Measurements from ENCODE around the gene MIEN1. TPM values are rescaled to one million over a fixed set of nuclear protein-coding genes. Genes with fewer than 3 reads are reported as not detected.
"Not testable (repeated sequence)": the region's sequence is repeated elsewhere in the genome, so short reads cannot be mapped to it uniquely, and the experiment has no call there.

MIEN1 gene
- total RNA-seq, 1 donor from 2014 or later: 33.3 TPM

- peaks cover 9% of the 10 kb centered on the region for H3K4me1 Mint-ChIP-seq (ENCODE audit: low read depth)
- H3K4me3 Mint-ChIP-seq: no peak overlapping the region
- H3K9me3 Mint-ChIP-seq: no peaks in the 10 kb centered on the region
- H3K27ac Mint-ChIP-seq: no peak overlapping the region
- intact Hi-C loops (cut with micrococcal nuclease): no loop called here
- H3K36me3 Mint-ChIP-seq (ENCODE audit: low read depth): peaks cover 2% of the 10 kb centered on the region
- H3K27me3 Mint-ChIP-seq (ENCODE audit: insufficient read depth): peaks cover 45% of the 10 kb centered on the region
- DNase-seq (ENCODE audit: low spot score): no peak
These were observed 28.4 kb downstream of the MIEN1 start for GRCh38 chr17:39701784-39702422.

DNA sequence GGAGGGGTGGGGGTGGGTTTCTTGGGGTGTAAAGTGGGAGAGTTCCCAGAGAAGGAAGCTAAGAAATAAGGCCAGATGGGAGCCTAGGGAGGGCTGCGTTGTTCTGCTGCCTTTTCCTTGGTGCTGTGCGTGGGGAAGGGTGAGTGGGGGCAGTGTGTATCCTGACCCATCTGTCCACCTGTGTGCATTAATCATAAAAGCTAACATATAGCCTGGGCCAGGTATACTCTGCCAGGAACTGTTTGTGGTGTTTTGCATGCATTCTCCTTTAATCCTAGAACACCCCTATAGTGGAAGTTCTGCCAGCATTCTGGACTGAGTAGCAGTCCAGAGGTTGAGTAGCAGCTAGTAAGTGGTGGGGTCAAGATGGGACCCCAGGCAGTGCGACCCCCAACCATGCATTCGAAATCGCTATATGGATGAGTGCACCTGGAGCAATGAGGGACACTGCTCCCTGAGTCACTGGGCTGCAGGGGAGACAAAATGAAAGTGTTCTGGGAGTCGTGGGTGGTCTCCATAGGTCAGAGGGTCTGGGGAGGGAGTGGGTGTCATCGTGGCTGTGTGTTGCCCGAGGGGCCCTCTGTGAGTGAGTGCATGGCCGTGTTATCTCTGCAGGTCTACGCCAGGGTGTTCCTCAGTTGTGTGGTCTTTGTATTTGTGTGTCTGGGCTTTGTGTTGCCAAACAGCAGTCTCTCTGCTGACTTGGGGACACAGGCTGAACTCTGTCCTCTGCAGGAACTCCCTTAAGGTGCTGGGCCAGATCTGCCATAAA lies 29.1 kb downstream of the MIEN1 start:
- H3K9me3 Mint-ChIP-seq: no peaks in the 10 kb centered on the region
- H3K27me3 Mint-ChIP-seq (ENCODE audit: insufficient read depth): peaks cover 45% of the 10 kb centered on the region
- no peak overlapping the region for H3K27ac Mint-ChIP-seq
- peaks cover 7% of the 10 kb centered on the region for H3K4me1 Mint-ChIP-seq (ENCODE audit: low read depth)
- H3K4me3 Mint-ChIP-seq: no peak overlapping the region
- DNase-seq (ENCODE audit: low spot score): no peak
- intact Hi-C loops (cut with micrococcal nuclease): no loop called here
- peaks cover 2% of the 10 kb centered on the region for H3K36me3 Mint-ChIP-seq (ENCODE audit: low read depth)

DNA sequence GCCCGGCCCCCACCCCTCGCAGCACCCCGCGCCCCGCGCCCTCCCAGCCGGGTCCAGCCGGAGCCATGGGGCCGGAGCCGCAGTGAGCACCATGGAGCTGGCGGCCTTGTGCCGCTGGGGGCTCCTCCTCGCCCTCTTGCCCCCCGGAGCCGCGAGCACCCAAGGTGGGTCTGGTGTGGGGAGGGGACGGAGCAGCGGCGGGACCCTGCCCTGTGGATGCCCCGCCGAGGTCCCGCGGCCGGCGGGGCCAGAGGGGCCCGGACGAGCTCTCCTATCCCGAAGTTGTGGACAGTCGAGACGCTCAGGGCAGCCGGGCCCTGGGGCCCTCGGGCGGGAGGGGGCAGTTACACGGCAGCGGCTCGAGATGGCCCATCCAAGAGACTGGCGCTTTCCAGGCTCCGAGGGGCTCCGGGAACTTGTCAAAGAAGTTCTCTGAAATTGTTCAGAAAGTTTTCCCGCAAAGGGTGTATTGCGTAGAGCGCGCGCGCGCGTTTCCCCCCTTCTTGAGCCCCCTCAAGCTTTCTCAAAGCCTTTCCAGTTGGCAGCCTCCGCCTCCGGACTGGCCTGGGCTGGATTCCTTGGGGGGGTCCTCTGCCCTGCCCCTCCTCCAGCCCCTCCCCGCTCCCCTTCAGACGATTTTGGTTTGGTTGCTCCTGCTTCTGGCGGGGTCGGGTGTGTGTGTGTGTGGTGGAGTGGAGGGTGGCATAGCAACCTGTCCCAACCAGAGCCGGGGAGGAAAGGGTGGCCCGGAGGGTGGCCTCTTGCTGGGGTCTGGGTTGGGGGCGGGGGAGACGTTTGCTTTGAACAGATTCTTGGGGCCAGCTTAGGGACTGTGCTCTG lies 30.0 kb downstream of the MIEN1 start:
- DNase-seq (ENCODE audit: low spot score): no peak

DNA sequence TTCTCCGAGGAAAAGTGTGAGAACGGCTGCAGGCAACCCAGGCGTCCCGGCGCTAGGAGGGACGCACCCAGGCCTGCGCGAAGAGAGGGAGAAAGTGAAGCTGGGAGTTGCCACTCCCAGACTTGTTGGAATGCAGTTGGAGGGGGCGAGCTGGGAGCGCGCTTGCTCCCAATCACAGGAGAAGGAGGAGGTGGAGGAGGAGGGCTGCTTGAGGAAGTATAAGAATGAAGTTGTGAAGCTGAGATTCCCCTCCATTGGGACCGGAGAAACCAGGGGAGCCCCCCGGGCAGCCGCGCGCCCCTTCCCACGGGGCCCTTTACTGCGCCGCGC lies 30.5 kb downstream of the MIEN1 start, which contains the start of gene ERBB2:
Gene ERBB2 (plus strand): TSS at position 247 of the 330 bp plus-strand sequence. CDS start 175 bp downstream, outside the sequence.
- Mint-ChIP-seq H3K4me1 (ENCODE audit: low read depth) (peaks cover 7% of the 10 kb centered on the region), H3K27ac (no peak within 1 kb of the TSS), H3K27me3 (ENCODE audit: insufficient read depth) (peaks cover 45% of the 10 kb centered on the region), H3K36me3 (ENCODE audit: low read depth) (peaks cover 2% of the 10 kb centered on the region), H3K9me3 (no peaks in the 10 kb centered on the region), H3K4me3 (no peak within 1 kb of the TSS)
- DNase-seq (ENCODE audit: low spot score): no peak
- intact Hi-C loops (cut with micrococcal nuclease): no loop called here

More for the DNA sequence above, 30.0 kb downstream of the MIEN1 start:
- Mint-ChIP-seq H3K9me3 (no peaks in the 10 kb centered on the region), H3K4me1 (ENCODE audit: low read depth) (peaks cover 7% of the 10 kb centered on the region), H3K4me3 (no peak overlapping the region), H3K27ac (no peak overlapping the region), H3K36me3 (ENCODE audit: low read depth) (peaks cover 2% of the 10 kb centered on the region), H3K27me3 (ENCODE audit: insufficient read depth) (peaks cover 45% of the 10 kb centered on the region)
- intact Hi-C loops (cut with micrococcal nuclease): no loop called here

DNA sequence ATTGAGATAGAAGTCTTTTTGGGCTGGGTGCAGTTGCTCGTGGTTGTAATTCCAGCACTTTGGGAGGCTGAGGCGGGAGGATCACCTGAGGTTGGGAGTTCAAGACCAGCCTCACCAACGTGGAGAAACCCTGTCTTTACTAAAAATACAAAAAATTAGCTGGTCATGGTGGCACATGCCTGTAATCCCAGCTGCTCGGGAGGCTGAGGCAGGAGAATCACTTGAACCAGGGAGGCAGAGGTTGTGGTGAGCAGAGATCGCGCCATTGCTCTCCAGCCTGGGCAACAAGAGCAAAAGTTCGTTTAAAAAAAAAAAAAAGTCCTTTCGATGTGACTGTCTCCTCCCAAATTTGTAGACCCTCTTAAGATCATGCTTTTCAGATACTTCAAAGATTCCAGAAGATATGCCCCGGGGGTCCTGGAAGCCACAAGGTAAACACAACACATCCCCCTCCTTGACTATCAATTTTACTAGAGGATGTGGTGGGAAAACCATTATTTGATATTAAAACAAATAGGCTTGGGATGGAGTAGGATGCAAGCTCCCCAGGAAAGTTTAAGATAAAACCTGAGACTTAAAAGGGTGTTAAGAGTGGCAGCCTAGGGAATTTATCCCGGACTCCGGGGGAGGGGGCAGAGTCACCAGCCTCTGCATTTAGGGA lies 31.0 kb downstream of the MIEN1 start:
- H3K4me3 Mint-ChIP-seq; H3K9me3 Mint-ChIP-seq; DNase-seq (ENCODE audit: low spot score); H3K36me3 Mint-ChIP-seq (ENCODE audit: low read depth); intact Hi-C loops (cut with micrococcal nuclease); H3K27ac Mint-ChIP-seq; H3K4me1 Mint-ChIP-seq (ENCODE audit: low read depth): not testable (repeated sequence)
- peaks cover 45% of the 10 kb centered on the region for H3K27me3 Mint-ChIP-seq (ENCODE audit: insufficient read depth)

DNA sequence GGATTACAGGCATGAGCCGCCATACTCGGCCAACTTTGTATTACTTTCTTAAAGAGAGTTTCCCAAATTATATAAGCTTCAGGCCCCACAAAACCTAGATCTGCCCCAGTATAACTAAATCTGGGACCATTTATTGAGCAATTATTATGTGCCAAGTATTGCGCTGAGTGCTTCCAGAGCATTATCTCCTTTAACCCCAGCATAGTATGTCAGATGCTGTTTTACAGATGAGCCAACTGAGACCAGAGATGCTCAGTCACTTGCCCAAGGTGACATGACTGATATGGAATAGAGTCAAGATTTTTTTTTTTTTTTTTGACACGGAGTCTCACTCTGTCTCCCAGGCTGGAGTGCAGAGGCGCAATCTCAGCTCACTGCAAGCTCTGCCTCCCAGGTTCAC lies 32.4 kb downstream of the MIEN1 start:
- intact Hi-C loops (cut with micrococcal nuclease): no loop called here
- Mint-ChIP-seq H3K4me3 (no peak overlapping the region), H3K4me1 (ENCODE audit: low read depth) (no peaks in the 10 kb centered on the region), H3K27ac (no peak overlapping the region), H3K9me3 (no peaks in the 10 kb centered on the region), H3K27me3 (ENCODE audit: insufficient read depth) (peaks cover 41% of the 10 kb centered on the region), H3K36me3 (ENCODE audit: low read depth) (no peaks in the 10 kb centered on the region)
- DNase-seq (ENCODE audit: low spot score): no peak

DNA sequence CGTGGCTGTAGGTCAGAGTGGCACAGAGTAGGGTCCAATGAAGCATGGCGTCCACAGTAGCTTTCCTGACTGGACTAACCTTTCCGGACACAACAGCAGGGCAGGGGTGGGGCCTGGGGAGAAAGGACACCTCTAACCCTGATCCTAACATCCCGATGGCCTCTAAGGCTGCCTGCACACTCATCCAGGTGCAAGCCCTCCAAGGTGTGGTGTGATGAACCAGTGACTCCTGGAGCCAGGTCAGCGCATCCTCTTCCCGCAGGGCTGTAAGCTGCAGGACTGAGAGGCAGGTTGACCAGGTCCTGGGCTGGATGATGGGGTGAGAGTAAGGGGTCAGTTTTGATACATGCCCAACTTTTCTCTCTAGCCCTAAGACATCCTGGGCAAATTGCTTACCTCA lies 33.6 kb downstream of the MIEN1 start:
- intact Hi-C loops (cut with micrococcal nuclease): no loop called here
- H3K27me3 Mint-ChIP-seq (ENCODE audit: insufficient read depth): peaks cover 31% of the 10 kb centered on the region
- H3K9me3 Mint-ChIP-seq: no peaks in the 10 kb centered on the region
- no peak for DNase-seq (ENCODE audit: low spot score)
- no peak overlapping the region for H3K27ac Mint-ChIP-seq
- no peaks in the 10 kb centered on the region for H3K36me3 Mint-ChIP-seq (ENCODE audit: low read depth)
- H3K4me3 Mint-ChIP-seq: no peak overlapping the region
- H3K4me1 Mint-ChIP-seq (ENCODE audit: low read depth): no peaks in the 10 kb centered on the region

DNA sequence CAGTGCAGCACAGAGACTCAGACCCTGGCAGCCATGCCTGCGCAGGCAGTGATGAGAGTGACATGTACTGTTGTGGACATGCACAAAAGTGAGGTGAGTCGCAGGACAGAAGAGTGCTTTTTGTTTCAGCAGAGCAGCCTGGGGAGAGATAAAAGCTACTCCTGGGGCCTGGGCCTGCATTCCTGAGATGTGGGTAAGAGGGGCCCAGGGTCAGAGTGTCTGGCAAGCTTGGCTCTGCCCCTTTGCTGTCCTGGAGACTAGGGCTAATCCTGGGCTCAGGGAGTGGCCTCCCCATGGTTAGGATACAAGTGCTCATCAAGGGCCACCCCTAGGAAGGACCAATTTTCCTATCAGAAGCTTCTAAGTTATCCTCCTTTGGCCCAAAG lies 35.2 kb downstream of the MIEN1 start:
- no peaks in the 10 kb centered on the region for H3K9me3 Mint-ChIP-seq
- no peak for DNase-seq (ENCODE audit: low spot score)
- H3K4me3 Mint-ChIP-seq: no peak overlapping the region

GRCh38 chr17:39694593-39694992 lies 35.7 kb downstream of the MIEN1 start:
- Mint-ChIP-seq H3K36me3 (ENCODE audit: low read depth) (no peaks in the 10 kb centered on the region), H3K27me3 (ENCODE audit: insufficient read depth) (peaks cover 15% of the 10 kb centered on the region), H3K4me1 (ENCODE audit: low read depth) (no peaks in the 10 kb centered on the region), H3K27ac (no peak overlapping the region), H3K9me3 (no peaks in the 10 kb centered on the region), H3K4me3 (no peak overlapping the region)
- intact Hi-C loops (cut with micrococcal nuclease): no loop called here
- no peak for DNase-seq (ENCODE audit: low spot score)

More for the DNA sequence above, 35.2 kb downstream of the MIEN1 start:
- intact Hi-C loops (cut with micrococcal nuclease): no loop called here
- no peaks in the 10 kb centered on the region for H3K4me1 Mint-ChIP-seq (ENCODE audit: low read depth)
- no peaks in the 10 kb centered on the region for H3K36me3 Mint-ChIP-seq (ENCODE audit: low read depth)
- H3K27me3 Mint-ChIP-seq (ENCODE audit: insufficient read depth): peaks cover 18% of the 10 kb centered on the region
- no peak overlapping the region for H3K27ac Mint-ChIP-seq

GRCh38 chr17:39688945-39689344 lies 41.4 kb downstream of the MIEN1 start:
- Mint-ChIP-seq H3K27me3 (ENCODE audit: insufficient read depth) (no peaks in the 10 kb centered on the region), H3K4me3 (peak overlapping the region; percentile 94), H3K27ac (no peak overlapping the region), H3K4me1 (ENCODE audit: low read depth) (peaks cover 22% of the 10 kb centered on the region), H3K9me3 (no peaks in the 10 kb centered on the region), H3K36me3 (ENCODE audit: low read depth) (peaks cover 13% of the 10 kb centered on the region)
- intact Hi-C loops (cut with micrococcal nuclease): loop anchor here (1.0 to 5.0 kb wide), 6 partner anchors 10 to 292 kb away; partner anchors contain the start of genes CDK12, IKZF3, MIEN1 and PSMD3
- no peak for DNase-seq (ENCODE audit: low spot score)

DNA sequence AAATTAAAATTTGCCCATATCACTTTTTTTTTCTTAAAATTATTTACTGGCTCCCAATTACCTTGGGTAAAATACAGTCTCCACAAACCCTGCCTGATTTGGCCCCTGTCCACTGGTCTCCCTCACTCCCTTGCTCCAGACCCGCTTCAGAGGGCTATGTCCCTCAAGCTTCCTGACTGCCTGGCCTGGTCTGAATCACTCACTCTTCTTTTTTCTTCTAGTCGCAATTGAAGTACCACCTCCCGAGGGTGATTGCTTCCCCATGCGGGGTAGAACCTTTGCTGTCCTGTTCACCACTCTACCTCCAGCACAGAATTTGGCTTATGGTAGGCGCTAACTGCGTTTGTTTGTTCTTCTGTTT lies 41.9 kb downstream of the MIEN1 start:
- peaks cover 22% of the 10 kb centered on the region for H3K4me1 Mint-ChIP-seq (ENCODE audit: low read depth)
- peak overlapping the region; percentile 94 for H3K4me3 Mint-ChIP-seq
- DNase-seq (ENCODE audit: low spot score): no peak
- peaks cover 13% of the 10 kb centered on the region for H3K36me3 Mint-ChIP-seq (ENCODE audit: low read depth)
- peak overlapping the region; percentile 69 for H3K27ac Mint-ChIP-seq
- H3K9me3 Mint-ChIP-seq: no peaks in the 10 kb centered on the region
- intact Hi-C loops (cut with micrococcal nuclease): loop anchor here (1.0 to 5.0 kb wide), 6 partner anchors 9 to 292 kb away; partner anchors contain the start of genes CDK12, IKZF3, MIEN1 and PSMD3
- no peaks in the 10 kb centered on the region for H3K27me3 Mint-ChIP-seq (ENCODE audit: insufficient read depth)
